NB4 (cell line): Measurements from ENCODE around the gene SF3A1.

ENCODE experiments used
- DNase-seq: peaks from one replicate; pipeline ENCODE4 v3.0.0; 2010; ENCODE audit warnings: low read depth
- H3K4me3 ChIP-seq: one replicate; pipeline ENCODE4 v1.5.1; 2011; ENCODE audit warnings: mild to moderate bottlenecking, low read depth, low read length, moderate library complexity
- MAX ChIP-seq: IDR thresholded peaks from 2 replicates; pipeline ENCODE4 v1.6.1; 2011; ENCODE audit warnings: low read depth, low read length
- MYC ChIP-seq: IDR thresholded peaks from 2 replicates; pipeline ENCODE4 v1.6.1; 2011; ENCODE audit warnings: low read depth, low read length
- POLR2A ChIP-seq: IDR thresholded peaks from 2 replicates; pipeline ENCODE4 v1.6.1; 2011; ENCODE audit warnings: mild to moderate bottlenecking; ENCODE audit not compliant: insufficient read length; ENCODE audit errors: extremely low read depth
- TF ChIP-seq, protein P1 (sequence below): IDR thresholded peaks from one replicate; pipeline ENCODE4 v1.5.1; 2012; ENCODE audit warnings: low read depth, low read length

The SF3A1 gene

GRCh38 chr22:30317778-30318177 is 38.9 kb downstream of the SF3A1 start:
- H3K4me3 ChIP-seq: no peak overlapping the region
- no peak for TF ChIP-seq POLR2A
- TF ChIP-seq MYC: no peak
- TF ChIP-seq MAX: no peak
- no peak for DNase-seq

DNA sequence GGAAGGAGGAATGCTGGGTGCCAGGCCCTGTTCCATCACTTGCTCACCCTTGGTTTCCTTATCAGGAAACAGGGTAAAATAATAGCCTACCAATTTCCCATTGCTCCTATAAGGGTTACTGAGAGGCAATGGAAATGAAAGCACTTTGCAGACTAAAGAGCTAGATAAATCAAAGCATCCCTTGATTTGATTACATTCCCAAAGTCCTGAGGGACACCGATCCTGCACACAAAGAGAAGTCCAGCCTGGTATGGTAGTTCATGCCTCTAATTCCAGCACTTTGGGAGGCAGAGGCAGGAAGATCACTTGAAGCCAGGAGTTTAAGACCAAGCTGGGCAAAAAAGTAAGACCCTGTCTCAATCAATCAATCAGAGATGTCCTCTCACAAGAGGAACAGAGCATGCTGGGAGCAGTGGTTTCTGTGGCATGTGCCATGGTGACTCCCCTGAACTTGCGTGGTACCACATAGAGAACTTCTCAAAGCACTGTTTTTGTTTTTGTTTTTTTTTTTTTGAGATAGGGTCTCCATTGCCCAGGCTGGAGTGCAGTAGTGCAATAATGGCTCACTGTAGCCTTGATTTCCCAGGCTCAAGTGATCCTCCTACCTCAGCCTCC is 40.6 kb downstream of the SF3A1 start:
- no peak for DNase-seq
- TF ChIP-seq, protein P1, sequence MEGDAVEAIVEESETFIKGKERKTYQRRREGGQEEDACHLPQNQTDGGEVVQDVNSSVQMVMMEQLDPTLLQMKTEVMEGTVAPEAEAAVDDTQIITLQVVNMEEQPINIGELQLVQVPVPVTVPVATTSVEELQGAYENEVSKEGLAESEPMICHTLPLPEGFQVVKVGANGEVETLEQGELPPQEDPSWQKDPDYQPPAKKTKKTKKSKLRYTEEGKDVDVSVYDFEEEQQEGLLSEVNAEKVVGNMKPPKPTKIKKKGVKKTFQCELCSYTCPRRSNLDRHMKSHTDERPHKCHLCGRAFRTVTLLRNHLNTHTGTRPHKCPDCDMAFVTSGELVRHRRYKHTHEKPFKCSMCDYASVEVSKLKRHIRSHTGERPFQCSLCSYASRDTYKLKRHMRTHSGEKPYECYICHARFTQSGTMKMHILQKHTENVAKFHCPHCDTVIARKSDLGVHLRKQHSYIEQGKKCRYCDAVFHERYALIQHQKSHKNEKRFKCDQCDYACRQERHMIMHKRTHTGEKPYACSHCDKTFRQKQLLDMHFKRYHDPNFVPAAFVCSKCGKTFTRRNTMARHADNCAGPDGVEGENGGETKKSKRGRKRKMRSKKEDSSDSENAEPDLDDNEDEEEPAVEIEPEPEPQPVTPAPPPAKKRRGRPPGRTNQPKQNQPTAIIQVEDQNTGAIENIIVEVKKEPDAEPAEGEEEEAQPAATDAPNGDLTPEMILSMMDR: no peak
- TF ChIP-seq MAX (no peak), POLR2A (no peak), MYC (no peak)
- no peak overlapping the region for H3K4me3 ChIP-seq

DNA sequence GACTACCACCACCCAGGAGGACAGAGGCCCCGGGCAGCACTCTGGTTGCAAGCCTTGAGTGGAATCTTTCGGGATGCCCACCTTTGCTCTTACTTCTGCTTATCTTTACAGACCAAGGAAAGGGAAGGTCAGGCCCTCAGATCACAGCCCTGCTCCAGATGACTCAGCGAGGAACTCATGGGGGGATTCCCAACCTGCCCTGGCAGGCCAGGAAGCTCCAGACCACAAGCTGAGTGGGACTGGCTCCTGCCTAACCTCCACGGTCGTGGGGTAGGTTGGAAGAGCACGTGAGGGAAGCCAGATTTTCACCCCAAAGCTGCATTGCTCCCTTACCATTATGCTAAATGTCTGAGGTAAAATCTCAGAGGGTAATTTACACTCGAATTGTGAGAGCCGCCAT is 41.8 kb downstream of the SF3A1 start:
- no peak for DNase-seq
- TF ChIP-seq, protein P1: no peak
- TF ChIP-seq POLR2A: no peak
- TF ChIP-seq MAX: no peak
- TF ChIP-seq MYC: no peak
- H3K4me3 ChIP-seq: no peak overlapping the region

GRCh38 chr22:30313527-30314363 is 42.9 kb downstream of the SF3A1 start:
- DNase-seq: no peak
- no peak for TF ChIP-seq MAX
- TF ChIP-seq POLR2A: no peak
- no peak for TF ChIP-seq MYC
- TF ChIP-seq, protein P1: no peak
- H3K4me3 ChIP-seq: no peak overlapping the region

- TF ChIP-seq POLR2A (no peak), MYC (no peak), MAX (no peak)
- TF ChIP-seq, protein P1: no peak
- no peak overlapping the region for H3K4me3 ChIP-seq
- no peak for DNase-seq
These were observed 44.6 kb downstream of the SF3A1 start for GRCh38 chr22:30312053-30312452.

DNA sequence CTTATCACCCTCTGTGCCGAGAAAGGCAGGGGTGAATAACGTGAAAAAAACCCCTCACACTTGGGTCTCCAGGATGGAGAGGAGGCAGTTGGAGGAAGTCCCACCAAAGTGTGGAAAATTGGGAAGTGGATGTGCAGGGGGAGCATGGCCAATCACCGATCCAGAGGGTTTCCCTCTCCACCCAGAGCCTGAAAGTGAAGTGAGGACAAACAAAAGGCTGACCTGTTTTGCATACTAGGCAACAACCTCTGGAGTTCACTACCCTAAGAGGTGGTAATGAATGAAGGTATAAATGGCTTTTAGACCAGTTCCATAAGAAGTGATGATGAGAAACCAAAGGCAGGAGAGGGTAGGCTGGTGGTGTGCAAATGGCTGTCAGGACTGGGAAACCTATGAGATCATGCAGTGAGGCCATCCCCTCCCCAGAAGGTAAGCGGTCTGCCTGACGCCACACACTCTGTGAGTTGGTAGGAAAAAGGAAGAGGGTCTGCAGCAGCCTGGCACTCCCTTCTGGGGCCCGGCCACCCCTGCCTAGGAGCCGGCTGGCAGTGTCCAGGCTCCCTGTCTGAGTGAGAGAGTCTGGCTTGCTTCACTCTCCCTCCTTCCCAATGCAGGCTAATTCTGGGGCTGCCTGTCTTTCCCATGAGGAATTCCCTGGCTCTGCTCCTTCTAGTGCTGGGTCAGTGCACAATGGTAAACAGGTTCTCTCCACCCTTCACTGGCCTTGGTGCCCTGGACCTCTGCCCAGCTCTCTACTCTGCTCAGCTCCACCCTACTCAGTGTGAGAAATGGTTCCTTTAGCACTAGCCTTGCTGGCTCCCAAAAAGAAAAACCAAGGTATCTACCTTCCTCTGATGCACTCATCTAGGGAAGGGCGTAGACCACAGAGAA is 45.6 kb downstream of the SF3A1 start:
- no peak overlapping the region for H3K4me3 ChIP-seq
- DNase-seq: no peak

More for the DNA sequence above, 45.6 kb downstream of the SF3A1 start:
- TF ChIP-seq, protein P1: no peak
- TF ChIP-seq POLR2A: no peak
- TF ChIP-seq MYC: no peak
- TF ChIP-seq MAX: no peak
